Suppressor macrophage (primary cell): Measurements from ENCODE around the gene POLR2E.
A peak's percentile ranks its signal among the peaks of the same experiment; 100 is the strongest.

Source experiments
- DNase-seq, 4 experiments: peaks; one replicate each; pipeline ENCODE4 v3.0.0-alpha.2; 2020 to 2022

Gene POLR2E

GRCh38 chr19:1093330-1093729, 1.8 kb downstream of the POLR2E start:
- DNase-seq: no peak

GRCh38 chr19:1091544-1092175, 3.5 kb downstream of the POLR2E start:
- DNase-seq: no peak

DNA sequence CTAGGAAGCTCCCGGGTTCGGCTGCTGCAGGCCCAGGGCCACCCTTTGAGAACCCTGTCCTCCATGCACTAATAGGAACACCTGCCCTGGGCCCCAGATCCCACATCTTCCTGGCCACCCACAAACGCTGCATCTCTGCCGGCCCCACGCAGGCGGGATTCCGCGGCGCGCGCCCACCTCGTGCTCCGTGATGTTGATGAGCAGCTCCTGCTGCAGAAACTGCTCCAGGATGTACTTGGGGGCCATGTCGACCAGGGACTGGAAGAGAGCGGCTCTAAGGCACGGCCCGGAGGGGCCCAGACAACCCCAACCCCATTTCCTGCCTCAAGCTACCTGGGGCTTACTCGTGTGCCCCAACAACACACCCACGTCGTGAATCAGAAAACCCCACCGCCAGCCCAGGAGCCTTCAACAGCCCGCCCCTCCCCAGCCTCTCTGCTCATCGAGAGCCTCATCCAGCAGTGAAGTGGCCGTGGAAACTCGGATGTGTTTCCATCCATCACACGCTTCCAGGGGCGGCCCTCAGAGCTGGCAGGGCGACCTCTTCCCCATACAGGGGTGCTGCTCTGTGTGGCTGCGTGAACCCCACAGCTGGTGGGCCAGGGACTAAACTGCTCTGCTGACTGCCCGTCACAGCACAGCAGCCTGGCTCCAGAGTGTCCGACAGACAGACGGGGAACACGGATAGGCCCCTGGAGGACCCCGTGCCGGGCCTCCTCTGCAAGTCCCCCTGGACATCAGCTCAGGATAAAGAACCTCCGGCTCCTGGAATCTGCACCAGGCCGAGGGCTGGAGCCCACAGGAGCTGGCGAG, 4.2 kb downstream of the POLR2E start:
- peak in 1 of 4 experiments; percentile 2 for DNase-seq

GRCh38 chr19:1089891-1090290, 5.3 kb downstream of the POLR2E start:
- DNase-seq: peak in 2 of 4 experiments; percentile 49 to 53

DNA sequence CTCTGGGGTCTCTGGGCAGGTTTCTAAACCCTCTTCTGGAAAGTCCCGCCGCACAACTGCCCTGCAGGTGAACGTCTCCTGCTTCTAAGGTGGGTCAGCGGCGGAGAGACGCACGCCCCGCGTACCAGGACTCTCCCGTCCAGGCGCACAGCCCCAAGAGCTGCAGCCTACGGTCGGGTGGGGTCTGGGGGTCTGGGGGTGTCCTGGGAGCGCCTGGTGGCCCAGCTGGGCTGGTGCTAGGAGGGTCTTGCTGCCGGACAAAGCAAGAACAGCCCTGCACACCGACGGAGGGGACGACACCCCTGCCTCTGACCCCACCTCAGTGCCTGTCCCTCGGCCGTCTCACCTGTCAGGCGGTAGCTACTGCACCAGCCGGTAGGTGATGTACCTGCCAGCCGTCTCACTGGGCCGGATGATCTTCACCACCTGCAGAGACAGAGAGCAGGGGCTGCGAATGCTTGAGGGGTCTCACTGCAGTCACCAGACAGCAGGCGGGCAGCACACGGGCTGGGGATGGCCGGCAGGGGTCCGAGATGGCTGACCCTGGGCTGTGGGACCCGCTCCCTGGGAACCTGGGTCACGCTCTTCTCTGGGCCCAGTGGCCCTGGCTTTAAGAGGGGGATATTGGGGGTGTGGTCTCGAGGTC, 5.9 kb downstream of the POLR2E start:
- no peak for DNase-seq

- DNase-seq: peak; percentile 76 to 86 (median 82)
Observed at GRCh38 chr19:1088416-1089010, 6.7 kb downstream of the POLR2E start.

DNA sequence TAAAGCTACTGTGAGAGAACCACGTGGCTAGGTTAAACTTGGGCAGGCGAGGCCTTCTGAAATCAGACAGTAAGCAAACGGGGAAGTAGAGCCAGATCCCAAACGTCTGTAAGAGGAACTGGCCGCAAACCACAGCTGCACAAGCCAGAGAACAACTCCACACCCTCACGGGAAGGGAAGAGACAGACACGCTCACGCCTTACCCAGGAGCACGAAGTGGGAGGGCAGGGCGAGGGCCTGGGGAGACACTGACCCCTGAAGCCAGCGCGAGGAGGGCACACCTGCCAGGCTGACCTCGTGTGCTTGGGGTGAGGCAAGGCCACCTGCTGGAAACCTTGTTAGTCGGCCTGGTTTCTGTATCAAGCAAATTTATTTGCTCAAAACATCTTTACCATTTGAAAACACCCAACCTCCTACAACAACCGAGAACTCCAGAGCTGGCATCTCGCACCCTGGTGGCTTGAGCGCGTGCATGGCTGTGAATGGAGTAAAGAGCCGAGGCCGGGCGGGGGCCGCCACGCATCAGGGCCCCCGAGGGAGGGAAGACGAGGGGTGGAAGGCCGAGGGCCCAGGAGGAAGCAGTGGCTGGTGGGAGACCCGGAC, 7.3 kb downstream of the POLR2E start:
- DNase-seq: peak; percentile 93 to 97 (median 95)

GRCh38 chr19:1086613-1087012, 8.6 kb downstream of the POLR2E start:
- peak in 1 of 4 experiments; percentile 9 for DNase-seq

DNA sequence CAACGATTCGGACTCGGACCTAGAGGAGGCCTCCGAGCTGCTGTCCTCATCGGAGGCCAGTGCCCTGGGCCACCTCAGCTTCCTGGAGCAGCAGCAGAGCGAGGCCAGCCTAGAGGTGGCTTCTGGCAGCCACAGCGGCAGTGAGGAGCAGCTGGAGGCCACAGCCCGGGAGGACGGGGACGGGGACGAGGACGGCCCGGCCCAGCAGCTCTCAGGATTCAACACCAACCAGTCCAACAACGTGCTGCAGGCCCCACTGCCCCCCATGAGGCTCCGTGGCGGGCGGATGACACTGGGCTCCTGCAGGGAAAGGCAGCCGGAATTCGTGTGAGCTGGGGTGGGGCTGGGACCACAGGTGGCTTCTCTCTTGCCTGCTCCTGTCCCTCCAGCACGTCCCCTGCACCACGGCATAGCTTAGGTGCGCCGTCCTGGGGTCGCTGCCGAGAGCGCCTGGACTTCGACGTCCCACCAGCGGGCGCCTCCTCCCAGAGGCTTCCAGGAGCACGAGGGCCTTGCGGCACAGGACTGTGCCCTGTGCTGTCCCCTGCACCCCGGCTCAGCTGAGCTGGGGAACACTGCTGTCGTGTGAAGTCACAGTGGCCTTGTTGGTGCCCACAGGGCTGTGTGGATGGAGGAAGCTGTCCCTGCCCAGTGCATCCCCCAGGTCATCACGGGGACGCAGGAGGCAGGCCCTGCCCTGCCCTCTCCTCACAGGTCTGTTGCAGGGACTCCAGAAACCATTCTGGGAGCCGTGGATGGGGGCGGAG, 9.3 kb downstream of the POLR2E start:
- peak in 1 of 4 experiments; percentile 8 for DNase-seq

DNA sequence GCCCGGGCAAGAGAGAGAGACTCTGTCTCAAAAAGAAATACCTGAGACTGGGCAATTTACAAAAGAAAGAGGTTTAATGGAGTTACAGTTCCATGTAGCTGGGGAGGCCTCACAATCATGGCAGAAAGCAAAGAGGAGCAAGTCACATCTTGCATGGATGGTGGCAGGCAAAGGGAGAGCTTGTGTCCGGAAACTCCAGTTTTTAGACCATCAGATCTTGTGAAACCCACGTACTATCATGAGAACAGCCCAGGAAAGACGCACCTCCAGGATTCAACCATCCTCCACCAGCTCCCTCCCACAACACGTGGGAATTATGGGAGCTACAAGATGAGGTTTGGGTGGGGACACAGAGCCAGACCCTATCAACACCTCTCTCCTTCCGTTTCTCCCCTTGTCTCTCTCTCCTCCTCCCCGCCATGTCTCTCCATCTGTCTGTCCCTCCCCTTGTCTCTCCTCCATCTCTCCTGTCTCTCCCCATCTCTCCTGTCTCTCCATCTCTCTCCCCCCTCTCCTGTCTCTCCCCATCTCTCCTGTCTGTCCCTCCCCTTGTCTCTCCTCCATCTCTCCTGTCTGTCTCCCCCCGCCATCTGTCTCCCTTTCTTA, 10.0 kb downstream of the POLR2E start:
- DNase-seq: peak in 1 of 4 experiments; percentile 3

DNA sequence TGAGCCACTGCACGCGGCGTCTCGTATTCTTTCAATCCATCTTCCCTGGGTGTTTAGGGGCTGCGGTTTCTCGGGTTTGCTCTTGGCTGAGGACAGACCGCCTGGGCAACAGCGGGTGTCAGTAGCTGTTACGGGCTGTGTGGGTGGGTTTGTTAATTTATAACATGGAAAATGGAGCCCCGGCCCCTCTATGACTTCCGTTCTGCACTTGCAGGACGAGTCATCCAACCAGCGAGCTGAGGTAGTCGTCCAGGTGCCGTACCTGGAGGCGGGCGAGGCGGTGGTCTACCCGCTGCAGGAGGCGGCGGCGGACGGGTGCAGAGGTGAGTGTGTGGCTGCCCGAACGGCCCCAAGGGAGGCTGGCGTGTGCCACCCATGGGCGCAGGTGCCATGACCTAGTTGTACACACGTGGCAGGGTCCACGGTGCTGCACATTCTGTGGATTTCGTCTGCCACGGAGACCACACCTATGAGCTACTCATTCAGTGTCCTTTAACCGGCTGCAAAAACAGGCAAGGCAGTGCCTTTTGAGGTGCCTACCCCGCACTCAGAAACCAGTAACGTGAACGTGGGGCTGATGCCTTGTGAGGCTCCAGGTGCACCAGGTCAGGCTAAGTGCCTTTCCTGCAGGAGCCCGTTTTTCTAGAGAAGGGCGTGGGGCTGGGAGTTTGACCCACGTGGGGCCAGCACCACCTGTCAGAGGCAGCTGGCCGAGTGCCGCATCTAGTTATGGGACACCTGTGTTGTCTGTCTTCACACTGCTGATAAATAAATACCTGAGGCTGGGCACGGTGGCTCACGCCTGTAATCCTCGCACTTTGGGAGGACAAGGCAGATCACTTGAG, 10.9 kb downstream of the POLR2E start:
- DNase-seq: no peak

DNA sequence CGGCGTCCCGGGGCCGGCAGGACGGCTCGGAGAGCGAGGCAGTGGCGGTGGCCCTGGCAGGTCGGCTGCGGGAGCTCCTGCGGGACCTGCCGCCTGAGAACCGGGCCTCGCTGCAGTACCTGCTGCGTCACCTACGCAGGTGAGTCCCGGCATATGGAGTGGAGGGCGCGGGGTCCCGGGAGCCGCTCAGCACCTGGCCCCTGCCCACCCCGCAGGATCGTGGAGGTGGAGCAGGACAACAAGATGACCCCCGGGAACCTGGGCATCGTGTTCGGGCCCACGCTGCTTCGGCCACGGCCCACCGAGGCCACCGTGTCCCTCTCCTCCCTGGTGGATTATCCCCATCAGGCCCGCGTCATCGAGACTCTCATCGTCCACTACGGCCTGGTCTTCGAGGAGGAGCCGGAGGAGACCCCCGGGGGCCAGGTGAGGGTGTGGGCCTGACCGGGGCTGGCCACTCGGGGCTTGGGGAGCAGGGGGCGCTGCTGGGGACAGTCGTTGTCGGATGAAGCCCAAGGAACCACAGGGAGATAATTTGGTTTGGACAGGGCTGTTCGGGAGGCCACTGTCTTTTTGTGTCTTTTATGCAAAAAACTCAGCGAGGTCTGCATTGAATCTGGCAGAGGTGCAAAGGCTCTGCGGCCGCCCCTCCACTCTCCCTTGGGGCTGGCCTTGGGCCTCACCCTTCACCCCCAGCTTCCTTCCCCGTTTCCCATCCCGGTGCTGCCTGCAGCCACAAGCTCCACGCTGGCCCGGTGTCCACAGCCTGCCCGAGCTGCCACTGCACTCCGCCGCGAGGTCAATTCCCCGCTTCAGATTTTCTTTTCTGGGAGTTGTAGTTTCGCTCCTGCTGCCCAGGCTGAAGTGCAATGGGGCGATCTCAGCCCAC, 12.0 kb downstream of the POLR2E start:
- peak in 1 of 4 experiments; percentile 10 for DNase-seq

- DNase-seq: peak in 3 of 4 experiments; percentile 41 to 61 (median 47)
Observed at GRCh38 chr19:1082165-1082927, 12.8 kb downstream of the POLR2E start.

GRCh38 chr19:1081301-1082164, 13.6 kb downstream of the POLR2E start:
- DNase-seq: peak in 1 of 4 experiments; percentile 7

GRCh38 chr19:1080360-1081161, 14.6 kb downstream of the POLR2E start:
- no peak for DNase-seq

DNA sequence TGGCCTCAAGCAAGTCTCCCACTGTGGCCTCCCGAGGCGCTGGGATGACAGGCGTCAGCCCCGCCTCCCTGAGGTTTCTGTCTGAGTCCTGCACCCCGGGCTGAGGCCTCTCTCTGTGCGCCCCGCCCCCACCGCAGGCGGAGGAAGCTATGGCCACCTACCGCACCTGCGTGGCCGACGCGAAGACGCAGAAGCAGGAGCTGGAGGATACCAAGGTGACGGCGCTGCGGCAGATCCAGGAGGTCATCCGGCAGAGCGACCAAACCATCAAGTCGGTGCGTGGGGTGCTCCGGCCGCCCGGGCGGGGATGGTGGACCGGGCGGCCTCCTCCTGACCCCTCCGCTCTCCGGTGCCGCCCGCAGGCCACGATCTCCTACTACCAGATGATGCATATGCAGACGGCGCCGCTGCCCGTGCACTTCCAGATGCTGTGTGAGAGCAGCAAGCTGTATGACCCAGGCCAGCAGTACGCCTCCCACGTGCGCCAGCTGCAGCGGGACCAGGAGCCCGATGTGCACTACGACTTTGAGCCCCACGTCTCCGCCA, 15.5 kb downstream of the POLR2E start:
- DNase-seq: peak in 1 of 4 experiments; percentile 8
